Activated CD8-positive, alpha-beta T cell treated with anti-CD3 and anti-CD28 coated beads for 36 hours (primary cell): Measurements from ENCODE around the gene ACTG1. TPM values are rescaled to one million over a fixed set of nuclear protein-coding genes. Genes with fewer than 3 reads are reported as not detected.

Experiments
- ATAC-seq: fragments of 200-7000 bp; cut with Tn5 transposase; one replicate; pipeline ENCODE4 v1.10.0; 2021; ENCODE audit warnings: mild to moderate bottlenecking, moderate library complexity
- CTCF ChIA-PET: fragments of 350-600 bp; sonication (Branson Sonifier 250); formaldehyde crosslinking; loops from one replicate; lab custom pipeline; 2021; ENCODE audit warnings: antibody characterized with exemption; lab: Charles Lee
- POLR2A ChIA-PET: fragments of 350-600 bp; sonication (Branson Sonifier 250); formaldehyde crosslinking; loops from one replicate; lab custom pipeline; 2021; ENCODE audit warnings: antibody characterized with exemption; lab: Charles Lee
- DNase-seq: peaks from one replicate; pipeline ENCODE4 v3.0.0-alpha.2; 2020
- H3K27ac Mint-ChIP-seq: one replicate; pipeline ENCODE4 v1.8.0; 2021; ENCODE audit warnings: mild to moderate bottlenecking, mixed read lengths
- H3K27me3 Mint-ChIP-seq: one replicate; pipeline ENCODE4 v1.8.0; 2021; ENCODE audit warnings: mixed read lengths
- H3K36me3 Mint-ChIP-seq: one replicate; pipeline ENCODE4 v1.8.0; 2021; ENCODE audit warnings: low read depth, mixed read lengths
- H3K4me1 Mint-ChIP-seq: one replicate; pipeline ENCODE4 v1.8.0; 2021; ENCODE audit warnings: low read depth, mixed read lengths
- H3K4me3 Mint-ChIP-seq: one replicate; pipeline ENCODE4 v1.8.0; 2021; ENCODE audit warnings: mild to moderate bottlenecking, moderate library complexity, mixed read lengths
- H3K9me3 Mint-ChIP-seq: one replicate; pipeline ENCODE4 v1.8.0; 2021; ENCODE audit warnings: mixed read lengths
- intact Hi-C: fragments of 100-400 bp; cut with micrococcal nuclease; formaldehyde crosslinking; loops from one replicate; pipeline ENCODE4 v1.10.0; 2022
- total RNA-seq, 2 experiments: library from RNA; stranded (reverse); gene quantifications; one replicate each; pipeline ENCODE4 v1.2.3, GENCODE V29; 2021
- TF ChIP-seq, protein P1 (sequence below): fragments of 200-600 bp; IDR thresholded peaks from one replicate; pipeline ENCODE4 v1.8.0; 2022; ENCODE audit warnings: antibody characterized with exemption, mild to moderate bottlenecking

The ACTG1 gene
- total RNA-seq, 2 experiments from 2014 or later: 4,606 to 4,756 TPM

DNA sequence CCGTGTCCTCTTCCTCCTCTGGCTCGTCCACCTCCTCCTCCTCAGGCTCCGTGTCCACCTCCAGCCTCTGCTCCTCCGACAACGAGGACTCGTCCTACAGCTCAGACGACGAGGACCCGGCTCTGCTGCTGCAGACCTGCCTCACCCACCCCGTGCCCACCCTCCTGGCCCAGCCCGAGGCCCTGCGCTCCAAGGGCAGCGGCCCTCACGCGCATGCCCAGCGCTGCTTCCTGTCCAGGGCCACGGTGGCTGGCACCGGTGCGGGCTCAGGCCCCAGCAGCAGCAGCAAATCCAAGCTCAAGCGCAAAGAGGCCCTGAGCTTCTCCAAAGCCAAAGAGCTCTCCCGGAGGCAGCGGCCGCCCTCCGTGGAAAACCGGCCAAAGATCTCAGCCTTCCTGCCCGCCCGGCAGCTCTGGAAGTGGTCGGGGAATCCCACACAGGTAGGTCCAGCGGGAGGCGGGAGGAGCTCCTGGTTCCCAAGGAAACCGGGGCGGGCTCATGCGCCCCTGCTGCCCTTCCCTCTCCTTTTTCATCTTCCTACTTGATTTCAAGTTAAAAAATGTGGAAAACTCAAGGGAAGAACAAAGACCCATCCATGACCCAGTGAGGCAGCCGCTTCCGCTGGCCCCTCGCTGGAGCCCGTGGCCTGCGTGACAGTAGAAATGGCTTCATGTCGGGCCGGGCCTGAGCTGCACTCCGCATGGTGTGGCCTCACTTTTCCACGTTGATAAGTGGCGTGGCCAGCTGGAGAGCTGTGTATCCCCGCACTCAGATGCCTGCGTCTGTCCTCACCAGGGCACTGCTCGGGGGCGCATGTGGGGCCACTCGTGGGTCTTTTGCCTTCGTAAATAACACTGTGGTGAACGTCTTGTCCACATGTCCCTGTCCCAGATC is 50.7 kb downstream of the ACTG1 start:
- Mint-ChIP-seq H3K4me3 (no peak overlapping the region), H3K9me3 (no peaks in the 10 kb centered on the region), H3K36me3 (no peaks in the 10 kb centered on the region), H3K27me3 (no peaks in the 10 kb centered on the region), H3K27ac (no peak overlapping the region), H3K4me1 (no peaks in the 10 kb centered on the region)
- DNase-seq: no peak
- no peak for ATAC-seq
- ChIA-PET CTCF (interaction anchor here (0.8 to 1.1 kb wide), 2 partner anchors 21 to 439 kb away, joined by 3 to 5 read pairs; no protein-coding TSS in a partner anchor), POLR2A (no interaction called here)
- intact Hi-C loops: no loop called here
- TF ChIP-seq, protein P1, sequence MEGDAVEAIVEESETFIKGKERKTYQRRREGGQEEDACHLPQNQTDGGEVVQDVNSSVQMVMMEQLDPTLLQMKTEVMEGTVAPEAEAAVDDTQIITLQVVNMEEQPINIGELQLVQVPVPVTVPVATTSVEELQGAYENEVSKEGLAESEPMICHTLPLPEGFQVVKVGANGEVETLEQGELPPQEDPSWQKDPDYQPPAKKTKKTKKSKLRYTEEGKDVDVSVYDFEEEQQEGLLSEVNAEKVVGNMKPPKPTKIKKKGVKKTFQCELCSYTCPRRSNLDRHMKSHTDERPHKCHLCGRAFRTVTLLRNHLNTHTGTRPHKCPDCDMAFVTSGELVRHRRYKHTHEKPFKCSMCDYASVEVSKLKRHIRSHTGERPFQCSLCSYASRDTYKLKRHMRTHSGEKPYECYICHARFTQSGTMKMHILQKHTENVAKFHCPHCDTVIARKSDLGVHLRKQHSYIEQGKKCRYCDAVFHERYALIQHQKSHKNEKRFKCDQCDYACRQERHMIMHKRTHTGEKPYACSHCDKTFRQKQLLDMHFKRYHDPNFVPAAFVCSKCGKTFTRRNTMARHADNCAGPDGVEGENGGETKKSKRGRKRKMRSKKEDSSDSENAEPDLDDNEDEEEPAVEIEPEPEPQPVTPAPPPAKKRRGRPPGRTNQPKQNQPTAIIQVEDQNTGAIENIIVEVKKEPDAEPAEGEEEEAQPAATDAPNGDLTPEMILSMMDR: no peak

- H3K27me3 Mint-ChIP-seq: no peaks in the 10 kb centered on the region
- TF ChIP-seq, protein P1: no peak
- DNase-seq: no peak
- POLR2A ChIA-PET: no interaction called here
- CTCF ChIA-PET: interaction anchor here (0.8 to 1.1 kb wide), 3 partner anchors 20 to 438 kb away, joined by 3 to 5 read pairs (median 3); no protein-coding TSS in a partner anchor
- H3K27ac Mint-ChIP-seq: no peak overlapping the region
- intact Hi-C loops: no loop called here
- H3K4me1 Mint-ChIP-seq: no peaks in the 10 kb centered on the region
- H3K4me3 Mint-ChIP-seq: no peak overlapping the region
- H3K36me3 Mint-ChIP-seq: no peaks in the 10 kb centered on the region
- H3K9me3 Mint-ChIP-seq: no peaks in the 10 kb centered on the region
- ATAC-seq: peak; percentile 24
Observed at GRCh38 chr17:81460856-81461460, 51.6 kb downstream of the ACTG1 start.

Other genes with a start within 250 kb of the ACTG1 start
- gene SLC38A10, start 217.5 kb downstream of the ACTG1 start, total RNA-seq: 10 to 100 TPM; 42.7 to 45.4 TPM
- under 1 TPM; 0.40 to 0.65 TPM for gene BAHCC1, start 117.3 kb downstream of the ACTG1 start, total RNA-seq
- under 1 TPM in 1 of 2 experiments, not detected in 1; 0.32 TPM for gene FSCN2, start 15.6 kb upstream of the ACTG1 start, total RNA-seq
- 10 to 100 TPM; 40.5 to 42.7 TPM for gene FAAP100, start 39.6 kb upstream of the ACTG1 start, total RNA-seq
- gene NPLOC4, start 124.3 kb upstream of the ACTG1 start, total RNA-seq: 10 to 100 TPM; 75.9 to 87.7 TPM
- gene TSPAN10, start 124.4 kb upstream of the ACTG1 start, total RNA-seq: under 1 TPM; 0.18 to 0.22 TPM
- 10 to 100 TPM in 1 of 2 experiments, 1 to 10 TPM in 1; 8.9 to 11.4 TPM for gene PDE6G, start 143.7 kb upstream of the ACTG1 start, total RNA-seq
- gene OXLD1, start 153.8 kb upstream of the ACTG1 start, total RNA-seq: 10 to 100 TPM; 50.1 to 52.6 TPM
- 10 to 100 TPM; 34.1 to 37.2 TPM for gene CCDC137, start 153.9 kb upstream of the ACTG1 start, total RNA-seq
- 10 to 100 TPM; 22.3 to 23.5 TPM for gene ARL16, start 171.0 kb upstream of the ACTG1 start, total RNA-seq
- 100 to 1,000 TPM in 1 of 2 experiments, 10 to 100 TPM in 1; 98.9 to 113 TPM for gene HGS, start 171.2 kb upstream of the ACTG1 start, total RNA-seq
- gene MRPL12, start 190.6 kb upstream of the ACTG1 start, total RNA-seq: 100 to 1,000 TPM; 149 to 152 TPM
- 10 to 100 TPM; 29.4 to 30.5 TPM for gene SLC25A10, start 199.5 kb upstream of the ACTG1 start, total RNA-seq